Activated T-cell treated with anti-CD3 and anti-CD28 coated beads for 24 hours (primary cell): Measurements from ENCODE around the gene OS9.
A peak's percentile ranks its signal among the peaks of the same experiment; 100 is the strongest.
"Not testable (repeated sequence)": the region's sequence is repeated elsewhere in the genome, so short reads cannot be mapped to it uniquely, and the experiment has no call there.

Source experiments
- DNase-seq: peaks from one replicate; pipeline ENCODE4 v3.0.0-alpha.2; 2020; ENCODE audit warnings: low read depth

Gene OS9

GRCh38 chr12:57693659-57694458 is at the start of gene OS9:
Gene OS9 (plus strand): TSS chr12:57694132. CDS start chr12:57694162, 30 bp downstream.
- DNase-seq = peak; percentile 94

GRCh38 chr12:57645990-57646658 is 47.8 kb upstream of the OS9 start:
- DNase-seq = not testable (repeated sequence)

- DNase-seq = not testable (repeated sequence)
Measured at GRCh38 chr12:57646659-57647049, 47.3 kb upstream of the OS9 start.

- no peak for DNase-seq
Measured at GRCh38 chr12:57654042-57654441, 39.9 kb upstream of the OS9 start.

GRCh38 chr12:57655541-57656240 is 38.2 kb upstream of the OS9 start:
- DNase-seq = no peak

- not testable (repeated sequence) for DNase-seq
Measured at GRCh38 chr12:57656408-57656807, 37.5 kb upstream of the OS9 start.

- no peak for DNase-seq
Measured at GRCh38 chr12:57657744-57658143, 36.2 kb upstream of the OS9 start.

GRCh38 chr12:57658890-57659289 is 35.0 kb upstream of the OS9 start:
- no peak for DNase-seq

- no peak for DNase-seq
Measured at GRCh38 chr12:57661376-57661775, 32.6 kb upstream of the OS9 start.

- not testable (repeated sequence) for DNase-seq
Measured at GRCh38 chr12:57665066-57665820, 28.7 kb upstream of the OS9 start.

- DNase-seq = no peak
Measured at GRCh38 chr12:57666897-57667296, 27.0 kb upstream of the OS9 start.

GRCh38 chr12:57669691-57670090 is 24.2 kb upstream of the OS9 start:
- DNase-seq = not testable (repeated sequence)

GRCh38 chr12:57671811-57672210 is 22.1 kb upstream of the OS9 start:
- not testable (repeated sequence) for DNase-seq

- DNase-seq = no peak
Measured at GRCh38 chr12:57672801-57673200, 21.1 kb upstream of the OS9 start.

- no peak for DNase-seq
Measured at GRCh38 chr12:57674691-57675090, 19.2 kb upstream of the OS9 start.

GRCh38 chr12:57677947-57678346 is 16.0 kb upstream of the OS9 start:
- DNase-seq = not testable (repeated sequence)

- DNase-seq = no peak
Measured at GRCh38 chr12:57679697-57680096, 14.2 kb upstream of the OS9 start.

- DNase-seq = no peak
Measured at GRCh38 chr12:57687862-57688261, 6.1 kb upstream of the OS9 start.

- no peak for DNase-seq
Measured at GRCh38 chr12:57688931-57689330, 5.0 kb upstream of the OS9 start.

- DNase-seq = no peak
Measured at GRCh38 chr12:57692500-57692899, 1.4 kb upstream of the OS9 start.

- DNase-seq = no peak
Measured at GRCh38 chr12:57693317-57693658, 644 bp upstream of the OS9 start.

- DNase-seq = no peak
Measured at GRCh38 chr12:57694459-57695019, 607 bp downstream of the OS9 start.
